HEK293T (cell line): ENCODE measurements around the gene TNS3.
"Not testable (repeated sequence)": the region's sequence is repeated elsewhere in the genome, so short reads cannot be mapped to it uniquely, and the experiment has no call there.

Experiments
- CTCF ChIA-PET: fragments of 350-600 bp; formaldehyde crosslinking; extraction: SDS; loops from one replicate; lab custom pipeline; 2021; ENCODE audit warnings: antibody characterized with exemption, inconsistent platforms; lab: Yijun Ruan, JAX
- POLR2A ChIA-PET: fragments of 350-600 bp; formaldehyde crosslinking; extraction: SDS; loops from one replicate; lab custom pipeline; 2020; ENCODE audit warnings: antibody characterized with exemption, inconsistent platforms; lab: Yijun Ruan, JAX
- DNase-seq: peaks from one replicate; pipeline ENCODE4 v3.0.0; 2012; ENCODE audit warnings: mixed read lengths; ENCODE audit errors: extremely low spot score
- ARNT ChIP-seq: fragments of 450-650 bp; IDR thresholded peaks from 2 replicates; pipeline ENCODE4 v1.6.1; 2017; ENCODE audit warnings: mild to moderate bottlenecking
- BHLHE40 ChIP-seq: fragments of 450-650 bp; IDR thresholded peaks from 2 replicates; pipeline ENCODE4 v1.6.1; 2016; ENCODE audit warnings: mild to moderate bottlenecking, moderate library complexity, borderline replicate concordance
- CTBP1 ChIP-seq: fragments of 450-650 bp; IDR thresholded peaks from 2 replicates; pipeline ENCODE4 v1.6.1; 2016; ENCODE audit warnings: borderline replicate concordance
- ELF4 ChIP-seq: fragments of 450-650 bp; IDR thresholded peaks from 2 replicates; pipeline ENCODE4 v1.6.1; 2017; ENCODE audit warnings: antibody characterized with exemption
- FOXA1 ChIP-seq: fragments of 450-650 bp; IDR thresholded peaks from 2 replicates; pipeline ENCODE4 v1.6.1; 2016; ENCODE audit warnings: mild to moderate bottlenecking
- FOXK2 ChIP-seq: fragments of 450-650 bp; IDR thresholded peaks from 2 replicates; pipeline ENCODE4 v1.6.1; 2016; ENCODE audit warnings: mild to moderate bottlenecking
- FOXM1 ChIP-seq: fragments of 450-650 bp; IDR thresholded peaks from 2 replicates; pipeline ENCODE4 v1.6.1; 2017; ENCODE audit warnings: mild to moderate bottlenecking, borderline replicate concordance
- HDGF ChIP-seq: fragments of 450-650 bp; IDR thresholded peaks from 2 replicates; pipeline ENCODE4 v1.6.1; 2017; ENCODE audit warnings: antibody characterized with exemption, borderline replicate concordance
- L3MBTL2 ChIP-seq: fragments of 450-650 bp; conservative IDR thresholded peaks from 2 replicates; pipeline ENCODE4 v1.6.1; 2016; ENCODE audit warnings: mild to moderate bottlenecking
- LEF1 ChIP-seq: fragments of 450-650 bp; IDR thresholded peaks from 2 replicates; pipeline ENCODE4 v1.6.1; 2017; ENCODE audit warnings: mild to moderate bottlenecking, borderline replicate concordance
- NFRKB ChIP-seq: fragments of 450-650 bp; IDR thresholded peaks from 2 replicates; pipeline ENCODE4 v1.6.1; 2016; ENCODE audit warnings: mild to moderate bottlenecking, moderate library complexity
- SP1 ChIP-seq: fragments of 450-650 bp; IDR thresholded peaks from 2 replicates; pipeline ENCODE4 v1.6.1; 2017
- SUZ12 ChIP-seq: fragments of 450-650 bp; IDR thresholded peaks from 2 replicates; pipeline ENCODE4 v1.6.1; 2016; ENCODE audit warnings: mild to moderate bottlenecking
- TARDBP ChIP-seq: fragments of 450-650 bp; IDR thresholded peaks from 2 replicates; pipeline ENCODE4 v1.6.1; 2016
- ZNF384 ChIP-seq: fragments of 450-650 bp; IDR thresholded peaks from 2 replicates; pipeline ENCODE4 v1.6.1; 2016
- TF ChIP-seq, protein P1 (sequence below): fragments of 450-650 bp; IDR thresholded peaks from 2 replicates; pipeline ENCODE4 v1.6.1; 2016

Gene TNS3

DNA sequence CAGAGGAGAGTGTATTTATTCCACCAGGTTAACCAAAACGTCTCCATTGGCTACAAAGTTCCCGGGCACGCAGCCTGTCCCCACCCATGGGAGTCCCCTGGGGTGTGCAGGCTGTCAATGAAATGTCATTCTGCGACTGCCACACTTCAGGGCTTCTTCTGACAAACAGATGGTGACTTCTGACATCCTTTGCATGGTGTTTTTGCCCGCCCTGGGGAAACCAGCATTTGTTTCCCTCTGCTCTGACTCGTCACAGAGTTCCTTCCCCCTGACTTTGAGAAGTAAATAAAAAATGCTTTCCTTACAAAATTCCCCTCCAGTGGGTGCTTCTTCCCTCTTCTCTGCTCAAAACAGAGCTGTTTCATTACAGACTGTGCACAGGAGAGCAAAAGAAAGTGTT, 38.2 kb downstream of the TNS3 start:
- DNase-seq, result no peak
- CTCF ChIA-PET, result no interaction called here
- TF ChIP-seq FOXM1, result no peak
- TF ChIP-seq LEF1, result no peak
- TF ChIP-seq FOXK2, result no peak
- no peak for TF ChIP-seq ELF4
- TF ChIP-seq SUZ12, result no peak
- no peak for TF ChIP-seq FOXA1
- TF ChIP-seq L3MBTL2, result no peak
- TF ChIP-seq BHLHE40, result no peak
- no peak for TF ChIP-seq CTBP1
- POLR2A ChIA-PET, result no interaction called here

- TF ChIP-seq SP1, result no peak
- TF ChIP-seq, protein P1, sequence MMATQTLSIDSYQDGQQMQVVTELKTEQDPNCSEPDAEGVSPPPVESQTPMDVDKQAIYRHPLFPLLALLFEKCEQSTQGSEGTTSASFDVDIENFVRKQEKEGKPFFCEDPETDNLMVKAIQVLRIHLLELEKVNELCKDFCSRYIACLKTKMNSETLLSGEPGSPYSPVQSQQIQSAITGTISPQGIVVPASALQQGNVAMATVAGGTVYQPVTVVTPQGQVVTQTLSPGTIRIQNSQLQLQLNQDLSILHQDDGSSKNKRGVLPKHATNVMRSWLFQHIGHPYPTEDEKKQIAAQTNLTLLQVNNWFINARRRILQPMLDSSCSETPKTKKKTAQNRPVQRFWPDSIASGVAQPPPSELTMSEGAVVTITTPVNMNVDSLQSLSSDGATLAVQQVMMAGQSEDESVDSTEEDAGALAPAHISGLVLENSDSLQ, result no peak
- POLR2A ChIA-PET, result no interaction called here
- CTCF ChIA-PET, result no interaction called here
- DNase-seq, result no peak
Measured at GRCh38 chr7:47543056-47543455, 38.9 kb downstream of the TNS3 start.

DNA sequence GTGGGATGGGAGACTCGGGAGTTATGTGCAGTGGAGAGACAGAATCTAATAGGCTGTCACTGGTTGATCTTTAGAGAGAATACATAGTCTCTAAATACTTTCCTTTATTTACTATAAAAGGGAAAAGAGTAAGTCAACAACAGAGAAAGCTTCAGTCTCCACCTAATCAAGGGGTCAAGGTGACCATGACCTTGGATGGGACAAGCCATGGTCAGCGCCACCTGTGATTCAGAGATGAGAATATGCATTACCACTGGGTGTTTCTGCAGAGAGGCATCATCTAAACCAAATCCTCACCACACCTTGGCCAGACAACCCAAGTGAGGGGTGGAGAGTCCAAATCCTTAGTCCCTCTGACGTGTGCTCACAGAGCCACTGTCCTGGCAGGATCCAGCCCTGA, 39.9 kb downstream of the TNS3 start:
- ChIA-PET POLR2A (no interaction called here), CTCF (no interaction called here)
- no peak for DNase-seq
- TF ChIP-seq NFRKB (no peak), FOXA1 (no peak), FOXM1 (no peak), HDGF (no peak), LEF1 (no peak), CTBP1 (no peak), FOXK2 (no peak), SP1 (no peak), BHLHE40 (no peak), ELF4 (no peak), ARNT (no peak), SUZ12 (no peak), TARDBP (no peak)
- TF ChIP-seq, protein P1, result no peak

DNA sequence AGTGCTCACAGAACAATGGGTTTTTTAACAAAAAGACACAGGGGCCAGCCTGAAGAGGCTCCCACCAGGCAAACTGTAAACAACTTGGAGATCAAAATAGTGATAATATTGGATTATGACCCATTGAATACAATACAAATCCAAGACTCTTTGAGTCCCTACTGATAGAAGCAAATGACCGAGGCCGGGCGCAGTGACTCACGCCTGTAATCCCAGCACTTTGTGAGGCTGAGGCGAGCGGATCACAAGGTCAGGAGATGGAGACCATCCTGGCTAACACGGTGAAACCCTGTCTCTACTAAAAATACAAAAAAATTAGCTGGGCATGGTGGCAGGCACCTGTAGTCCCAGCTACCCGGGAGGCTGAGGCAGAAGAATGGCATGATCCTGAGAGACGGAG, 40.4 kb downstream of the TNS3 start:
- DNase-seq, CTCF ChIA-PET, POLR2A ChIA-PET: not testable (repeated sequence)

- TF ChIP-seq L3MBTL2 (no peak), HDGF (no peak), SUZ12 (no peak)
- DNase-seq, result no peak
- CTCF ChIA-PET, result no interaction called here
- POLR2A ChIA-PET, result no interaction called here
Measured at GRCh38 chr7:47540387-47541350, 41.2 kb downstream of the TNS3 start.

DNA sequence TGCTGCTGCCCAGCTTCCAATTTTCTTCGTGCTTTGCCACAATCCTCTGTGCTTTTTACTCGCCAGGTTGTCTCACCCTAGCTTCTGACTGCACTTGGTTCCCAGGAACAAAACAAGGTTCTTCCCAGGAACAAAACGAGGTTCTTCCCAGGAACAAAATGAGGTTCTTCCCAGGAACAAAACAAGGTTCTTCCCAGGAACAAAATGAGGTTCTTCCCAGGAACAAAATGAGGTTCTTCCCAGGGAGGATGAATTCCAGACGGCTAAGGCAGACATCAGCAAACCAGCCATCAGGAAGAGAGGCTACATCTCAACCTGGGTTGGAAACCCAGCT, 41.9 kb downstream of the TNS3 start:
- DNase-seq, result no peak
- CTCF ChIA-PET, result no interaction called here
- POLR2A ChIA-PET, result no interaction called here
- TF ChIP-seq LEF1 (no peak), CTBP1 (no peak), FOXM1 (no peak), BHLHE40 (no peak), TARDBP (no peak), L3MBTL2 (no peak), NFRKB (no peak), ZNF384 (no peak), SP1 (no peak), FOXA1 (no peak), ELF4 (no peak), FOXK2 (no peak), SUZ12 (no peak), HDGF (no peak), ARNT (no peak)
- TF ChIP-seq, protein P1, result no peak

DNA sequence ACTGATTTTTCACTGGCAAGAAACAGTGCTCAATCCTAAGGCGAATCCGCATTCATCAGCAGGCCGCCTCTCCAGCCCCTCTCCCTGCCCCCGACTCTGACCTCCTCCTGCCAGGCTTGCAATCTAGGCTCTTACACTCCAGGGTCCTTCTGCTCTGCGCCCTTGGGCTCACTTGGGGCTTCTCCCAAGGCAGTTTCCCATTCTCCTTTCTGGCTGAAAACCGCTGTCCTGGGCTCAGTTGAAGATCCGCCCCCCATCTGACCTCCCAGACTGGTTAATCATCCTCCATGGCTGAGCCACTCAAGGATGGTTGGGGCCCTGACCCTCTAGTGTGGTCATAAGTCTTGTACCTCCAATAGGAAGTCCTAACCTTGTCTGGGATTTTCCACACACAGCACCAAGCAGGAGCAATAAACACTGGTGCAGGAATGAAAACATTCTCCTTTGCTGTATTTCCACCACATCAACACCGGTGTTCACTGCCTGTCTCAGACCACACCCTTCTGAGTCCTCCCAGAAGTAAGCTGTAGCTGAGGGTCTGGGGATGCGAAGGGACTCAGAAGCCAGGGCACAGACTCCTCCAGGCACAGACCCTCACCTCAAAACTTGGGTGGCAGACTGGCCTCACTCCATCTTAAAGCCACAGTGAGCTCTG, 42.4 kb downstream of the TNS3 start:
- POLR2A ChIA-PET, result no interaction called here

More for the DNA sequence above, 42.4 kb downstream of the TNS3 start:
- CTCF ChIA-PET, result no interaction called here
- DNase-seq, result no peak
- TF ChIP-seq FOXK2 (no peak), HDGF (no peak), SP1 (no peak), CTBP1 (no peak), TARDBP (no peak), ELF4 (no peak)
